Uterus (tissue), 4 donors: Measurements from ENCODE around the gene FARP2. TPM values are rescaled to one million over a fixed set of nuclear protein-coding genes. Genes with fewer than 3 reads are reported as not detected.

Experiments used
- DNase-seq, 2 donors: peaks; one replicate each; pipeline ENCODE4 v3.0.0-alpha.2; 2019 to 2020
- H3K27ac ChIP-seq, 2 donors: fragments of 200-600 bp; sonication (generic); 1 replicate in 1 of 2; 2 replicates in 1 of 2; pipeline ENCODE4 v1.5.1; 2016 to 2018
- H3K27me3 ChIP-seq, 2 donors: fragments of 200-600 bp; sonication (generic); one replicate each; pipeline ENCODE4 v1.5.1; 2018 to 2019; ENCODE audit warnings: control low read depth in 1 of 2
- H3K36me3 ChIP-seq, 2 donors: fragments of 200-600 bp; sonication (generic); one replicate each; pipeline ENCODE4 v1.5.1; 2019; ENCODE audit warnings: control low read depth in 1 of 2
- H3K4me1 ChIP-seq, 2 donors: fragments of 200-600 bp; sonication (generic); one replicate each; pipeline ENCODE4 v1.5.1; 2018 to 2019; ENCODE audit warnings: control low read depth in 1 of 2
- H3K4me3 ChIP-seq, 2 donors: fragments of 200-600 bp; sonication (generic); 1 replicate in 1 of 2; 2 replicates in 1 of 2; pipeline ENCODE4 v1.5.1; 2018 to 2019; ENCODE audit warnings: mild to moderate bottlenecking in 1 of 2
- H3K9me3 ChIP-seq, 2 donors: fragments of 200-600 bp; sonication (generic); one replicate each; pipeline ENCODE4 v1.5.1; 2019; ENCODE audit warnings: control low read depth in 1 of 2
- POLR2A ChIP-seq, 2 donors: fragments of 450-650 bp; IDR thresholded peaks; one replicate each; pipeline ENCODE4 v1.6.1; 2016; ENCODE audit warnings: antibody characterized with exemption in 2 of 2, mild to moderate bottlenecking in 1 of 2, moderate library complexity in 1 of 2
- intact Hi-C: fragments of 100-400 bp; cut with DNase I; formaldehyde crosslinking; loops from one replicate; pipeline ENCODE4 v1.15.1; 2023; ENCODE audit warnings: low total_unique reads
- total RNA-seq, 4 donors: library from RNA; depleted of rRNA in 3 of 4; stranded (reverse); fragments of >200 nt in 3 of 4; gene quantifications; one replicate each; pipeline versions ENCODE4 v1.1.0 to v1.2.4, GENCODE V29; 2014 to 2023
- TF ChIP-seq, protein P1 (sequence below), 4 experiments: fragments of 200-600 bp in 2 of 4; fragments of 450-650 bp in 2 of 4; sonication (generic) in 2 of 4; IDR thresholded peaks; one replicate each; pipeline ENCODE4 v1.5.1; 2016 to 2019; ENCODE audit warnings: antibody characterized with exemption in 4 of 4, mild to moderate bottlenecking in 2 of 4, moderate library complexity in 1 of 4
- donor health status: DM: yes; HTN: yes; CAD: no.

FARP2 gene
- total RNA-seq, 4 donors from 2014 or later = 20.0 to 92.0 (median 40.6) TPM

DNA sequence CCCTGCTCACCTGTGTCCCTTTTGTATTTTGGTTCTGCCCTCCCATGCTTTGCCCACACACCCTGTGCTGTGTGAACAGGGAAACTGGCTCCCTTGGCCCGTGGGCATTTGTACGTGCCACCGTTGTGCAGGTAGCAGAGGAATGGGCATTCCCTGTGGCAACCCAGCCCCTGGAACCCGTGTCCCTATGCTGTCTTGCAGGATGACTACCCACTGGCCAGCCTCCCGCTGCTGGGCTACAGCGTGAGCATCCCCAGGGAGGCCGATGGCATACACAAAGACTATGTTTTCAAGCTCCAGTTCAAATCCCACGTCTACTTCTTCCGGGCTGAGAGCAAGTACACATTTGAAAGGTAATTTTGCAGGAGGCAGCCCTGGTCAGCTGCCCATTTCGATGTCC, 137.0 kb downstream of the FARP2 start:
- no peaks in the 10 kb centered on the region for H3K9me3 ChIP-seq
- no peaks in the 10 kb centered on the region for H3K36me3 ChIP-seq
- no peaks in the 10 kb centered on the region for H3K4me1 ChIP-seq
- no peaks in the 10 kb centered on the region for H3K27me3 ChIP-seq
- intact Hi-C loops = no loop called here
- H3K4me3 ChIP-seq = no peak overlapping the region
- no peak for TF ChIP-seq POLR2A (IDR thresholded peaks at IDR 0.05)
- DNase-seq = no peak
- H3K27ac ChIP-seq = no peak overlapping the region

DNA sequence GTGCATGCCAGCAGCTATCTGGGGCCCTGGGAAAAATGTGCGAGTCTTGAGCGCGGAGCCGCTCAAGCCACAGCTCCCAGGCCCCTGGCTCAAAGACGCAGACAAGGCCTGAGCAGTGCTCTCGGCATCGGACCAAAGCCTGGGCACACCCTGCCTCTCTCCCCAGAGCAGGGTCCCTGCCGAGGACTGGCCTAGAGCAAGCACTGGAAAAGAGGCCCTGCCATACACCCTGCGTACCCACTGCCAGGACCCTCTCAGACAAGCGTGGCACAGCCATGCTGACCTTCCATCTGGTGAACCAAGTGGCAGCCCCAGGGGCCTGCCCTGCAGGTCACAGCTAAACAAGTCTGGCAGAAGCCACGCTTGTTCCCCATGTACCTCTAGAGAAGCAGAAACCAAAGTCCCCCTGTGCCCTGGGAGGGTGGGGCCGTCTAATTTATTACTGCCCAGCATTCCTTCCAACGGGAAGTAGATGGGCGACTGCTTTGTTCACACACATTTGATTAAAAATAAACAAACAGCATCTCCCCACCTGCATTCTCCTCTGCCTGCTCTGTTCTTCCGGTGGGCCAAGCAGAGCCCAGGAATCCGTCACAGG, 138.3 kb downstream of the FARP2 start:
- no peaks in the 10 kb centered on the region for H3K36me3 ChIP-seq
- no peaks in the 10 kb centered on the region for H3K27me3 ChIP-seq
- no peaks in the 10 kb centered on the region for H3K4me1 ChIP-seq
- no peak for TF ChIP-seq POLR2A (IDR thresholded peaks at IDR 0.05)
- TF ChIP-seq, protein P1, sequence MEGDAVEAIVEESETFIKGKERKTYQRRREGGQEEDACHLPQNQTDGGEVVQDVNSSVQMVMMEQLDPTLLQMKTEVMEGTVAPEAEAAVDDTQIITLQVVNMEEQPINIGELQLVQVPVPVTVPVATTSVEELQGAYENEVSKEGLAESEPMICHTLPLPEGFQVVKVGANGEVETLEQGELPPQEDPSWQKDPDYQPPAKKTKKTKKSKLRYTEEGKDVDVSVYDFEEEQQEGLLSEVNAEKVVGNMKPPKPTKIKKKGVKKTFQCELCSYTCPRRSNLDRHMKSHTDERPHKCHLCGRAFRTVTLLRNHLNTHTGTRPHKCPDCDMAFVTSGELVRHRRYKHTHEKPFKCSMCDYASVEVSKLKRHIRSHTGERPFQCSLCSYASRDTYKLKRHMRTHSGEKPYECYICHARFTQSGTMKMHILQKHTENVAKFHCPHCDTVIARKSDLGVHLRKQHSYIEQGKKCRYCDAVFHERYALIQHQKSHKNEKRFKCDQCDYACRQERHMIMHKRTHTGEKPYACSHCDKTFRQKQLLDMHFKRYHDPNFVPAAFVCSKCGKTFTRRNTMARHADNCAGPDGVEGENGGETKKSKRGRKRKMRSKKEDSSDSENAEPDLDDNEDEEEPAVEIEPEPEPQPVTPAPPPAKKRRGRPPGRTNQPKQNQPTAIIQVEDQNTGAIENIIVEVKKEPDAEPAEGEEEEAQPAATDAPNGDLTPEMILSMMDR (IDR thresholded peaks at IDR 0.05) = no peak
- no peak overlapping the region for H3K27ac ChIP-seq
- intact Hi-C loops = no loop called here
- no peaks in the 10 kb centered on the region for H3K9me3 ChIP-seq
- H3K4me3 ChIP-seq = no peak overlapping the region
- no peak for DNase-seq

DNA sequence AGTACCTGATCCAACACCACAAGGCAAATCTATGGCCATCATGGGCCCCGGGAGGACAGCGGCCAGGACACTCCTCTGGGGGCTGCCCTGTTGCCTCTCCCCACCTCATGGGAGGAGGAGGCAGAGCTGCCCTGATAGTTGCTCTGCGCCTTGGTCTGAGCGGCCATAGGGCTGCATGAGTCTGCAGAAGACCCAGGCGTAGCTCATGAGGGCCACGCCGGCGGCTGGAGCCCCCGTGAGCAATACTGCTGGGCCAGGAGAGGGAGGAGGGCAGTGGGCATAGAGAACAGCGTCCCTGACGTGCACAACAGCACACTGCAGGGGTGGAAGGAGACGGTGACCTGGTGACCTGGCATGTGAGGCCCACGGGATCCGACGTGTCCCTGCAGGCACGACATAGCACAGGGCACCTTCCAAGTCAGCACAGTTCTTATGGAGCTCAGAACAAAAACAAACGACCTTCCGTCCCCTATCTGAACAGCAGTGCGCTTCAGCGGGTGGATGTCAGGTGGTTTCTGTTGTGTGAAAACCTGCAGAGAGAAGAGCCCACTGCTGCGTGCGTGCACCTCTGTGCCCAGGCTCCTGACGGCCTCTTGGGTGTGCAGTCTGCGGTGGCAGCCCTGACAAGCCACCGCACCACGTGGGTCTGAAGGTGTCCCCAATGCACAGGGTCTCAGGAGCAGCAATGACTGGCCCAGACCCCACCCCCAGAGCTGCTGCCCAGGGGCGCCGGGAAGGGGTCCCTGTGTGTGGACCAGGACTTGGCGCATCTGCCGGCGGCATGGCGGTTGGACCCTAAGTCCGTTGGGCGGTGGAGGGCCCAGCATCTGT, 139.3 kb downstream of the FARP2 start:
- TF ChIP-seq POLR2A (IDR thresholded peaks at IDR 0.05) = no peak
- TF ChIP-seq, protein P1 (IDR thresholded peaks at IDR 0.05) = no peak
- DNase-seq = no peak
- no peaks in the 10 kb centered on the region for H3K27me3 ChIP-seq
- intact Hi-C loops = no loop called here
- H3K27ac ChIP-seq = no peak overlapping the region
- no peaks in the 10 kb centered on the region for H3K36me3 ChIP-seq
- no peaks in the 10 kb centered on the region for H3K4me1 ChIP-seq
- no peaks in the 10 kb centered on the region for H3K9me3 ChIP-seq
- H3K4me3 ChIP-seq = no peak overlapping the region

DNA sequence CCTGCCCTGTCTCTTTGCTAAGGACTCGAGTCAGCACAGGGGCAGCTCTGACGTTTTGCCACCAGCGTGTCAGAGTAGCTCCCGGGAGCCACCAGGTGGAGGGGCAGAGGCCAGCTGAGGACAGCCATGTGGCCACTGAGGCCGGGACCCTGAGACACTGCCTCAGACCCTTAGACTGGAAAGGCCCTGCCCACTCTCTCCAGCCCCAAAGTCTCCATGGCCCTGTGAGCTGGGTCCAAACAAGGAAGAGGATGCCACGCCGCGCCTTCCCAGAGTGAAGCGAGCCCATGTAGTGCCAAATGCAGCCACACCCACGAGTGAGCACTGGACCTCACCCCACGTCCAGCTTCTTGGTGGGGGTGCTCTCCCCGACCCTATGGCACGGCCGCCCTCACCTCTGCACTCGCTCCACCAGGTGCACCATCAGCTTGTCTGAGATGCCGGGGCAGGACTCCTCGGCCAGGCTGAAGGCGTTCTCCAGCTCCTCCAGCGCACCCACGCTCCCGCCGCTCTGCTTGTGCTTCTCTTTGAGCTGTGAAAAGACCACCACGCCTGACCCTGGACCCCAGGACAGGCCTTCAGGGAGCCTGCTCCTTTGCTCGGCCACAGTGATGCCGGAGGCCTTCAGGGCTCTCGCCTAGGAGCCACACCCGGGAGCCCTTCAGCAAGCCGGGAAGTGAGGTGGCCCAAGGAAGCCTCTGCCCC, 140.1 kb downstream of the FARP2 start:
- no peak overlapping the region for H3K27ac ChIP-seq
- no peaks in the 10 kb centered on the region for H3K4me1 ChIP-seq
- no peak for TF ChIP-seq POLR2A (IDR thresholded peaks at IDR 0.05)
- TF ChIP-seq, protein P1 (IDR thresholded peaks at IDR 0.05) = no peak
- H3K9me3 ChIP-seq = no peaks in the 10 kb centered on the region
- no peak overlapping the region for H3K4me3 ChIP-seq
- intact Hi-C loops = no loop called here
- no peaks in the 10 kb centered on the region for H3K27me3 ChIP-seq
- no peak for DNase-seq
- H3K36me3 ChIP-seq = no peaks in the 10 kb centered on the region

DNA sequence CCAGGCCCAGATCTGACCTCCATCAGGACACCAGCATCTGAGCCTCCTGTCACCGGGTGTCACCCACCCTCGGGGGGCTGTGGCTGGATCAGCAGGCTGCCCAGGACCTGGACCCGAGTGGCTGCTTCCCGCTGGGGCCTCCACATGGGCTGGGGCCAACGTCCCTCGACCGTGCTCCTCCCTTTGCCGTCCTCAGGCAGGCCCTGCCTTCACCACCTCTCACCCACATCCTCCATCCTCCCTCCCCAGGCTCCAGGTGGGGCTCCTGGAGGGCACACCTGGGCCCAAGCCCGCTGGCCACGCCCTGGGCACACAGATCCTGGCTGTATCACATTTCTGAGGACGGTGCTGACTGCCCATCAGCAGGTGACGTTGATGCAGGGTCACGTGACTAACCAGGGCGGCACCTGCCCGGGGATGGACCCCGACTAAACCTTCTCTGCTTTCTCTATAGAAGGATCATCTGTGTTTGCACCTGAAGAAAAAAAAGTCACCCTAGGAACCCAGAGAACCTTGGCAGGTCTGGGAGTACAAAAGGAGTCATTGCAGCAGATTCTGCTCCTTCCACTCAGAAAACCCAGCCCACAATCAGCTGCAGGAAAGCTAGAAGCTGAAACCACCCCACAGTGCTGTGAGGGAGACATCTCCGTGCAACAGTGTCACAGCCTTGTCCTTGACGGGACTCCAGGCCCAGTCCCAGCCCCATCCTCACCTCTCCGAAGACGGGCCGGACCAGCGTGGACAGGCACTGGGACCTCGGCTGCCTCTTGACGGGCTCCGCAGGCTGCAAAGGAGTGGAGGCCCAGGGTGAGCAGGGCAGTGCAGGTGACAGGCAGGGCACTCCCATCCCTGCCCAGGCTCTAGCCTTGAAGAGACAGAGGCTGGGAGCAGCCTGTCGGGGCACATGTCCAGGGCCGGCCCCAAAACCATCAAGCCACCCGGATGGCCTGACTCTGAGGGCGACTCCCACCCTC, 141.1 kb downstream of the FARP2 start:
- no peak for TF ChIP-seq POLR2A (IDR thresholded peaks at IDR 0.05)
- TF ChIP-seq, protein P1 (IDR thresholded peaks at IDR 0.05) = no peak
- Histone ChIP-seq H3K4me1 (no peaks in the 10 kb centered on the region), H3K27ac (no peak overlapping the region), H3K27me3 (no peaks in the 10 kb centered on the region), H3K4me3 (no peak overlapping the region), H3K9me3 (no peaks in the 10 kb centered on the region), H3K36me3 (no peaks in the 10 kb centered on the region)
- DNase-seq = no peak
- intact Hi-C loops = no loop called here
